ENCODE results near the gene FAM131B.

Gene FAM131B

GRCh38 chr7:143343596-143343995, 18.9 kb downstream of the FAM131B start (continued):
- TF ChIP-seq TSHZ2 (CRISPR knock-in tag; IDR thresholded peaks at IDR 0.05) = no peak

GRCh38 chr7:143341842-143342241, 20.7 kb downstream of the FAM131B start:
- ATAC-seq = no peak
- no peak for TF ChIP-seq PPARA (CRISPR knock-in tag; IDR thresholded peaks at IDR 0.05; ENCODE audit: borderline replicate concordance)
- TF ChIP-seq ZNF70 (CRISPR knock-in tag; IDR thresholded peaks at IDR 0.05) = no peak
- no peak for TF ChIP-seq ZNF8 (CRISPR knock-in tag; IDR thresholded peaks at IDR 0.05)
- no peak for TF ChIP-seq RARB (CRISPR knock-in tag; IDR thresholded peaks at IDR 0.05)

- TF ChIP-seq PATZ1 (CRISPR knock-in tag; IDR thresholded peaks at IDR 0.05; ENCODE audit: borderline replicate concordance) (no peak), ZFP30 (CRISPR knock-in tag; IDR thresholded peaks at IDR 0.05) (no peak), CSRNP3 (CRISPR knock-in tag; IDR thresholded peaks at IDR 0.05) (no peak), ISL1 (CRISPR knock-in tag; IDR thresholded peaks at IDR 0.05) (no peak), GLIS3 (CRISPR knock-in tag; IDR thresholded peaks at IDR 0.05) (no peak), BACH2 (CRISPR knock-in tag; IDR thresholded peaks at IDR 0.05; ENCODE audit: borderline replicate concordance) (no peak)
- 0 out of 3 replicates have a peak, but pooled peaks have one; percentile 16 for ATAC-seq
These were observed 25.3 kb downstream of the FAM131B start for GRCh38 chr7:143337216-143337615.

- no peak for ATAC-seq
- TF ChIP-seq CSRNP3 (CRISPR knock-in tag; IDR thresholded peaks at IDR 0.05) (no peak), ZNF70 (CRISPR knock-in tag; IDR thresholded peaks at IDR 0.05) (no peak), TSHZ2 (CRISPR knock-in tag; IDR thresholded peaks at IDR 0.05) (no peak), BACH2 (CRISPR knock-in tag; IDR thresholded peaks at IDR 0.05; ENCODE audit: borderline replicate concordance) (no peak), ZFP3 (CRISPR knock-in tag; IDR thresholded peaks at IDR 0.05) (no peak), CREB5 (CRISPR knock-in tag; IDR thresholded peaks at IDR 0.05; ENCODE audit: low read depth) (no peak)
These were observed 28.3 kb downstream of the FAM131B start for GRCh38 chr7:143334244-143334643.

Measured in SK-N-SH treated with all-trans-retinoic acid at 6 μM for 48 hours (cell line).